GM21390 (cell line): Measurements from ENCODE around the gene SNCG.
"Not testable (repeated sequence)": the region's sequence is repeated elsewhere in the genome, so short reads cannot be mapped to it uniquely, and the experiment has no call there.

ENCODE experiments used
- ATAC-seq: cut with Tn5 transposase; IDR thresholded peaks from one replicate; pipeline ENCODE4 v1.9.1; 2021; ENCODE audit not compliant: unreplicated experiment

SNCG gene

DNA sequence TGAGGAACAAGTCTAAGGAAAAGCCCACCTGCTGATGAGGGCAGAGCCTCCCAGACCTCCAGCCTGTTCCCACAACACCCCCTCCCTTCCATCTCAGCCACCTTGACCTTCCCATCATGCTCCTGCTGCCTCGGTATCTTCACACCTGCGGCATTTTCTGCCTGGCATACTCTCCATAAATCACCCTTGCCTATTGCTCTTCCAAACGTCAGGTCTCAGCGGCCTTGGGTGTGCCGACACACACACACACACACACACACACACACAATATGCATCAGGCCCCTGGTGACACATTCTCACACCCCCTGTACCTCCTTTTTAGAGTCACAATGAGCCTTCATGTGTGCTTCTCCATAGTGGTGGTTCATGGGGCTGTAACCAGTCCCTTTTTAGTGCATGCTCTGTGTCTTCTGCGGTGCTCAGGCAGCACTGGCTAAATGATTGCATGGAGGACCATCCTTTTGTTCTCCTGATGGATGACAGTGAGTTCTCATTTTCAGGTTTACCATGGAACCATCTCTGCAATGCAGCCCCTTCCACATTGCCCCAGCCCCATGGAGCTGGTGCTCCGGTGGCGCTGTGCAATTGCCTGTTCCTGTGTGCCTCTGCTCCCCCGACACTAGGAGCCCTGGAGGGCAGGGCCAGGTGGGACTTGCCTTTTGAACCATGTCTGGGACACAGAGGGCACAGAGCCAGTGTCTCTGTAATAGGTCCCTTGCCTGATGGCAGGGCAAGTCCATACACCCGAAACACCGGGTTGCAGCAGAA lies 14.4 kb downstream of the SNCG start:
- no peak for ATAC-seq

DNA sequence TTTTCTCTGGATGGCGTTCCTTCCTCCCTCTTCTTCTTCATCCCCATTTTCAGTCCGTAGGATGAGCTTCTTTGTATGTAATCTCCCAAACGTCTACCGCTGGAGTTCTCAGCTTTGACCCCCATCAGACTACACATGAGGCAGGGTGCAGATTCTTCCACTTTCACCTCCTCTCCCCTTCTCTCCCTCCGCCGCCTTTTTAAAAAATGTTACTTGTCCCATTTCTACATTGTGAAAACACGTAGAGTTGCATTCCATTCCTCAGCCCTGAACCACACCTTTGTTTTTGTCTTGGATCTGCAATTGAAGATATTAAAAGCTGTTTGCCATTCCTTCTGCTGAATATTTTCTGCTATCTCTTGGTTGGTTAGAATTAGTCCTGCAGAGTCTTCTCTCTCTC lies 16.1 kb downstream of the SNCG start:
- no peak for ATAC-seq

DNA sequence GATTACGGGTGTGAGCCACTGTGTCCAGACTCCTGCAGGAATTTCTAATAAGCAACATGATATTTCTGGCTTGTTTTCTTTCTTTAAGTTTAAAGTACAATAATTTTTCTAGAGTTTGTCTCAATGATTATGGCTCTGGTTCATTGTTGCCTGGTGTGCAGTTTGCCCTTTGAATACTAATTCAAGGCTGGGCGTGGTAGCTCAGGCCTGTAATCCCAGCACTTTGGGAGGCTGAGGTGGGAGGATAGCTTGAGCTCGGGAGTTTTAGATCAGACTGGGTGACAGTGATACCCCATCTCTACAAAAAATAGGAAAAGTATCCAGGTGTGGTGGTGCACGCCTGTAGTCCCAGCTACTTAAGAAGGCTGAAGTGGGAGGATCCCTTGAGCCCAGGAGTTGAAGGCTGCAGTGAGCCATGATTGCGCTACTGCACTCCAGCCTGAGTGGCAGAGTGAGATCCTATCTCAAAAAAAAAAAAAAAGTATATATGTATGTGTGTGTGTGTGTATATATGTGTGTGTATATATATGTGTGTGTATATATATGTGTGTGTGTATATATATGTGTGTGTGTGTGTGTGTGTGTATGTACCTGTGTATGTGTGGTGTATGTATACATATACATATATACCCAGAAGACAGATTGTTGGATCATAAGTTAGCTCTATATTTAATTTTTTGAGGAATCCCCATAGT lies 18.1 kb downstream of the SNCG start:
- ATAC-seq = no peak

DNA sequence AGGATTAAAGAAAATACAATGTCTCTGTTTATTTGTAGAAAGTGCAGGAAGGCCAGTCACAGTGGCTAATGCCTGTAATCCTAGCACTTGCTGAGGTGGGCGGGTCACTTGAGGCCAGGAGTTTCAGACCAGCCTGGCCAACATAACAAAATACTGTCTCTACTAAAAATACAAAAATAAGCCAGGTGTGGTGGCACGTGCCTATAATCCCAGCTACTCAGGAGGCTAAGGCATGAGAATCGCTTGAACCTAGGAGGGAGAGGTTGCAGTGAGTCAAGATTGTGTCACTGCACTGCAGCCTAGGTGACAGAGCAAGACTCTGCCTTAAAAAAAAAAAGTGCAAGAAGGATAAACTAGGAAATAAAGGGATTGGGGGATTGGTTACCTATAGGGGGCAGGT lies 20.1 kb downstream of the SNCG start:
- ATAC-seq = not testable (repeated sequence)

DNA sequence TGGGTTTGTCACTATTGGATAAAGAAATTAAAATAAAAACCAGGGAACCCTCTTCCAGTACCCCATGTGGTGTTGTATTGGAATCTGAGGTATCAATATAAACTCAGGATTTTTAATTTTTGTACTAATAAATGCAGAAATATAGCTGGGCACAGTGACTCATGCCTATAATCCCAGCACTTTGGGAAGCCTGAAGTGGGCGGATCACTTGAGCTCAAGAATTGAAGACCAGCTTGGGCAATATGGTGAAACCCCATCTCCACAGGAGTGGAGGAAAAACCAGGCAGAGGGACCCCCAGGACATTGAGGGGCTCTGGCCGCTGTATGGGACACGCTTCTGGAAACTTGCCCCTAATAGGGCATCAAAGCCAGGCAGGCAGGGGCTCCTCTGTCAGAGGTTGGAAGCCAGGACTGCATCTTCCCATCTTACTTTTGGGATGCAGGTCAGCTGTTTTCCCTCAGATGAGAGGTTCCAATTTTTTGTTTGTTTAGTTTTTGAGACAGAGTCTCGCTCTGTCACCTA lies 21.0 kb downstream of the SNCG start:
- ATAC-seq = no peak

DNA sequence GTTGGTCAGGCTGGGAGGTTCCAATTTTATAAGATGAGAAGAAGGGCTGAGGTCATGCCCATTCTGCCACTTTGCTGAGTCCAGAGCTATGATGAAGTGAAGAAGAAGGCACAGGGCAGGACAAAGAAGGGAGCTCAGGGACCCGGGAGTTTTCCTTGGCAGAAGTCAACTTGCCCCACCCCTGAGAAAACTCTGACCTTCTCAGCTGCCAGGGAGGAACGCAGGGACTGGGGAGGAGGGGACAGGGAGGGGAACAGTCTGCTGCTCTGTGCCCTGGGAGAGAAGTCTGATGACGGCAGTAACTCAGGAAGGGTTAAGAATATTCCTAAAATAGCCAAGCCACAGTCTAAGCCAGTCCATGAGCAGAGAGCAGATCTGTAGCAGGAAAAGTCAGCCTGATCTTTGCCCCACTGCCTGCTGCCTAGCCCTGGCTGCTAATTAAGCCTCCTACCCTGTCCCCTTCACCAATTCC lies 21.6 kb downstream of the SNCG start:
- ATAC-seq = no peak

DNA sequence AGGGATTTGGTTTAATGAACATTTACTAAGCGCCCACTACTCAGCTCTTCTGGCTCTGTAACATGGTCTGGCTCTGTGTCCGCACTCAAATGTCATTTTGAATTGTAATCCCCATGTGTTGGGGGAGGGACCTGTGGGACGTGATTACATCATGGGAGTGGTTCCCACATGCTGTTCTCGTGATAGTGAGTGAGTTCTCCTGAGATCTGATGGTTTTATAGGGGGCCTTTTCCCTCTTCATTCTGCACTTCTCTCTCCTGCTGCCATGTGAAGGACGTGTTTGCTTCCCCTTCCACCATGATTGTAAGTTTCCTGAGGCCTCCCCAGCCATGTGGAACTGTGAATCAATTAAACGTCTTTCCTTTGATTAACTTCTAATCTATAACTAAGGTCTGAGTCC lies 22.6 kb downstream of the SNCG start:
- not testable (repeated sequence) for ATAC-seq

DNA sequence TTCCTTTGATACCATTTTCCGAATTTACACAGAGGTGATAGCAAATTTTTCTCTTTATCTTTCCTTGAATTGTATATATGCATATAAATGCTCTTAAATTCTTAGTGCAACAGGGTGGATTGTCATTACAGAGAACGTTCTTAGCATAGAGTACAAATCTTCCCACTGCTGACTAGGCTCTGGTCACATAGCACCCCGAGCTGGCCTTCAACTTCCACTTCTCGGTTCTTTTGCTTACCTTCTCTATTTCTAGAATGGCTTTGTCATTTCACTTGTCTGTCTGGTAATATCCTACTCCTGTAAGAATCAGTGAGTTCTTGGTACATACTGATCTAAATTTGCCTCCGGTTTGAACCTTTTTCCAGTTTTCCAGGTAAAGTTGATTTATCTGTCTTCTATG lies 23.3 kb downstream of the SNCG start:
- no peak for ATAC-seq

DNA sequence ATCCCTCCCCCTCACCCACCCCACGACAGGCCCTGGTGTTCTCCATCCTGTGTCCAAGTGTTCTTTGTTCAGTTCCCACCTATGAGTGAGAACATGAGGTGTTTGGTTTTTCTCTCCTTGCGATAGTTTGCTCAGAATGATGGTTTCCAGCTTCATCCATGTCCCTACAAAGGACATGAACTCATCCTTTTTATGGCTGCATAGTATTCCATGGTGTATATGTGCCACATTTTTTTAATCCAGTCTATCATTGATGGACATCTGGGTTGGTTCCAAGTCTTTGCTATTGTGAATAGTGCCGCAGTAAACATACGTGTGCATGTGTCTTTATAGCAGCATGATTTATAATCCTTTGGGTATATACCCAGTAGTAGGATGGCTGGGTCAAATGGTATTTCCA lies 26.1 kb downstream of the SNCG start:
- ATAC-seq = not testable (repeated sequence)

- no peak for ATAC-seq
Measured at GRCh38 chr10:86988520-86988919, 30.1 kb downstream of the SNCG start.

GRCh38 chr10:86991362-86991761 lies 33.0 kb downstream of the SNCG start:
- ATAC-seq = not testable (repeated sequence)

GRCh38 chr10:86992456-86992855 lies 34.1 kb downstream of the SNCG start:
- ATAC-seq = no peak

GRCh38 chr10:86992929-86993328 lies 34.5 kb downstream of the SNCG start:
- no peak for ATAC-seq

GRCh38 chr10:86999802-87000403 lies 41.5 kb downstream of the SNCG start:
- ATAC-seq = not testable (repeated sequence)

GRCh38 chr10:87000491-87000890 lies 42.1 kb downstream of the SNCG start:
- ATAC-seq = no peak

GRCh38 chr10:87007124-87007523 lies 48.7 kb downstream of the SNCG start:
- ATAC-seq = not testable (repeated sequence)

DNA sequence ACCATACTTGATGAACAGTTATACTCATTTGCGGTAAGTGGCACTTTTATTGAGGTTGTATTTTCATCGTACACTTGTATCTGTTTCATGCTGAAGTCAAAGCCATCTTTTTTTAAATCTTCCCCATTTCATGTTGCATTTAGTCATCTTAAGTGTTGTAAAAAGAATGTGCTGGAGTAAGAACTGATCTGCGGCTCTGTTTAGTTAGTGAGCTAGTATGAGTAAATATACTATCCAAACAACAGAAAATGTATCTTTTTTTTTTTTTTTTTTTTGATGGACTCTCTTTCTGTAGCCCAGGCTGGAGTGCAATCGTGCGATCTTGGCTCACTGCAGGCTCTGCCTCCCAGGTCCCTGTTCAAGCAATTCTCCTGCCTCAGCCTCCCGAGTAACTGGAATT lies 49.3 kb downstream of the SNCG start:
- not testable (repeated sequence) for ATAC-seq

DNA sequence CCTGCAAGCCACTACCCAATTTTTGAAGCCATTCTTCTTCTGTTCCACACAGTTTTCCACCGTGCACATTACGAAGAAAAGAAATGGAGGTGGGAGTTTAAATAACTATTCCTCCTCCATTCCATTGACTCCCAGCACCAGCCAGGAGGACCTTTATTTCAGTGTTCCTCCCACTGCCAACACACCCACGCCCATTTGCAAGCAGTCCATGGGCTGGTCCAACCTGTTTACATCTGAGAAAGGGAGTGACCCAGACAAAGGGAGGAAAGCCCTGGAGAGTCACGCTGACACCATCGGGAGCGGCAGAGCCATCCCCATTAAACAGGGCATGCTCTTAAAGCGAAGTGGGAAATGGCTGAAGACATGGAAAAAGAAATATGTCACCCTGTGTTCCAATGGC lies 49.9 kb downstream of the SNCG start:
- not testable (repeated sequence) for ATAC-seq

DNA sequence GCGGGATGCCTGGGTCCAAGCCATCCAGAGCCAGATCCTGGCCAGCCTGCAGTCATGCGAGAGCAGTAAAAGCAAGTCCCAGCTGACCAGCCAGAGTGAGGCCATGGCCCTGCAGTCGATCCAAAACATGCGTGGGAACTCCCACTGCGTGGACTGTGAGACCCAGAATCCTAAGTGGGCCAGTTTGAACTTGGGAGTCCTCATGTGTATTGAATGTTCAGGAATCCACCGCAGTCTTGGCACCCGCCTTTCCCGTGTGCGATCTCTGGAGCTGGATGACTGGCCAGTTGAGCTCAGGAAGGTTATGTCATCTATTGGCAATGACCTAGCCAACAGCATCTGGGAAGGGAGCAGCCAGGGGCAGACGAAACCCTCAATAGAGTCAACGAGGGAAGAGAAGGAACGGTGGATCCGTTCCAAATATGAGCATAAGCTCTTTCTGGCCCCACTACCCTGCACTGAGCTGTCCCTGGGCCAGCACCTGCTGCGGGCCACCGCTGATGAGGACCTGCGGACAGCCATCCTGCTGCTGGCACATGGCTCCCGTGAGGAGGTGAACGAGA lies 50.8 kb downstream of the SNCG start:
- not testable (repeated sequence) for ATAC-seq
